GM23248 (cell line): ENCODE data around the gene ZFAND3.

Experiments used
- EZH2 ChIP-seq: fragments of 200-600 bp; sonication (generic); IDR thresholded peaks from 2 replicates; pipeline ENCODE4 v1.6.1; 2018; ENCODE audit warnings: antibody characterized with exemption, mild to moderate bottlenecking; ENCODE audit not compliant: insufficient read depth, poor library complexity, severe bottlenecking
- EZH2phosphoT487 ChIP-seq: fragments of 200-600 bp; sonication (generic); IDR thresholded peaks from 2 replicates; pipeline ENCODE4 v1.6.1; 2018; ENCODE audit warnings: antibody characterized with exemption, moderate library complexity, mild to moderate bottlenecking, low read depth; ENCODE audit not compliant: insufficient read depth

DNA sequence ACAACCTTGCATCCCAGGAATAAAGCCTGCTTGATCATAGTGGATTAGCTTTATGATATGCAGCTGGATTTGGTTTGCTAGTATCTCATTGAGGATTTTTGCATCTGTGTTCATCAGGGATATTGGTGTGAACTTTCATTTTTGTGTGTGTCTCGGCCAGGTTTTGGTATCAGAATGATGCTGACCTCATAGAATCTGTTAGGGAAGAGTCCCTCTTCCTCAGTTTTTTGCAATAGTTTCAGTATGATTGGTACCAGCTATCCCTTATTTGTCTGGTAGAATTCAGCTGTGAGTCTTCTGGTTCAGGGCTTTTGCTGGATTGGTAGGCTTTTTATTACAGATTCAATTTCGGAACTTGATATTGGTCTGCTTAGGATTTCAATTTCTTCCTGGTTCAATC, 132.5 kb downstream of the ZFAND3 start:
- TF ChIP-seq EZH2phosphoT487 (no peak), EZH2 (no peak)
